ENCODE measurements around the gene HS6ST2.
"Not testable (repeated sequence)": the region's sequence is repeated elsewhere in the genome, so short reads cannot be mapped to it uniquely, and the experiment has no call there.

The HS6ST2 gene

GRCh38 chrX:132933170-132933569, 25.3 kb downstream of the HS6ST2 start:
- DNase-seq = no peak

- no peak for DNase-seq
Observed at GRCh38 chrX:132924426-132924825, 34.0 kb downstream of the HS6ST2 start.

GRCh38 chrX:132918523-132918922, 39.9 kb downstream of the HS6ST2 start:
- no peak for DNase-seq

- DNase-seq = no peak
Observed at GRCh38 chrX:132916349-132916748, 42.1 kb downstream of the HS6ST2 start.

- no peak for DNase-seq
Observed at GRCh38 chrX:132909643-132910042, 48.8 kb downstream of the HS6ST2 start.

GRCh38 chrX:132908891-132909290, 49.5 kb downstream of the HS6ST2 start:
- no peak for DNase-seq

GRCh38 chrX:132900633-132901293, 57.7 kb downstream of the HS6ST2 start:
- DNase-seq = no peak

- DNase-seq = no peak
Observed at GRCh38 chrX:132887569-132887968, 70.9 kb downstream of the HS6ST2 start.

- no peak for DNase-seq
Observed at GRCh38 chrX:132883358-132883915, 75.0 kb downstream of the HS6ST2 start.

- not testable (repeated sequence) for DNase-seq
Observed at GRCh38 chrX:132880753-132881152, 77.7 kb downstream of the HS6ST2 start.

GRCh38 chrX:132877954-132878536, 80.4 kb downstream of the HS6ST2 start:
- DNase-seq = no peak

- no peak for DNase-seq
Observed at GRCh38 chrX:132876523-132877338, 81.7 kb downstream of the HS6ST2 start.

GRCh38 chrX:132875650-132876522, 82.5 kb downstream of the HS6ST2 start:
- DNase-seq = no peak

- DNase-seq = no peak
Observed at GRCh38 chrX:132862562-132862961, 95.9 kb downstream of the HS6ST2 start.

GRCh38 chrX:132861076-132861475, 97.4 kb downstream of the HS6ST2 start:
- DNase-seq = no peak

GRCh38 chrX:132860200-132860599, 98.2 kb downstream of the HS6ST2 start:
- DNase-seq = no peak

GRCh38 chrX:132858018-132858417, 100.4 kb downstream of the HS6ST2 start:
- no peak for DNase-seq

- DNase-seq = no peak
Observed at GRCh38 chrX:132855780-132856341, 102.6 kb downstream of the HS6ST2 start.

GRCh38 chrX:132853040-132853439, 105.4 kb downstream of the HS6ST2 start:
- DNase-seq = no peak

GRCh38 chrX:132848296-132848970, 110.0 kb downstream of the HS6ST2 start:
- DNase-seq = no peak

GRCh38 chrX:132843363-132843762, 115.1 kb downstream of the HS6ST2 start:
- no peak for DNase-seq
